ENCODE measurements around the gene HMGA1.
A peak's percentile ranks its signal among the peaks of the same experiment; 100 is the strongest.
"Not testable (repeated sequence)": the region's sequence is repeated elsewhere in the genome, so short reads cannot be mapped to it uniquely, and the experiment has no call there.

The HMGA1 gene

DNA sequence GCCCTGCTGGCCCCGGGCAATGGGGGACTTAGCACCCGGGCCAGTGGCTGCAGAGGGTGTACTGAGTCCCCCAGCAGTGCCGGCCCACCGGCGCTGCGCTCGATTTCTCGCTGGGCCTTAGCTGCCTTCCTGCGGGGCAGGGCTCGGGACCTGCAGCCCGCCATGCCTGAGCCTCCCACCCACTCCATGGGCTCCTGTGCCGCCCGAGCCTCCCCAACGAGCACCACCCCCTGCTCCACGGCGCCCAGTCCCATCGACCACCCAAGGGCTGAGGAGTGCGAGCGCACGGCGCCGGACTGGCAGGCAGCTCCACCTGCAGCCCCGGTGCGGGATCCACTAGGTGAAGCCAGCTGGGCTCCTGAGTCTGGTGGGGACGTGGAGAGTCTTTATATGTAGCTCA is 32.5 kb downstream of the HMGA1 start:
- not testable (repeated sequence) for DNase-seq

DNA sequence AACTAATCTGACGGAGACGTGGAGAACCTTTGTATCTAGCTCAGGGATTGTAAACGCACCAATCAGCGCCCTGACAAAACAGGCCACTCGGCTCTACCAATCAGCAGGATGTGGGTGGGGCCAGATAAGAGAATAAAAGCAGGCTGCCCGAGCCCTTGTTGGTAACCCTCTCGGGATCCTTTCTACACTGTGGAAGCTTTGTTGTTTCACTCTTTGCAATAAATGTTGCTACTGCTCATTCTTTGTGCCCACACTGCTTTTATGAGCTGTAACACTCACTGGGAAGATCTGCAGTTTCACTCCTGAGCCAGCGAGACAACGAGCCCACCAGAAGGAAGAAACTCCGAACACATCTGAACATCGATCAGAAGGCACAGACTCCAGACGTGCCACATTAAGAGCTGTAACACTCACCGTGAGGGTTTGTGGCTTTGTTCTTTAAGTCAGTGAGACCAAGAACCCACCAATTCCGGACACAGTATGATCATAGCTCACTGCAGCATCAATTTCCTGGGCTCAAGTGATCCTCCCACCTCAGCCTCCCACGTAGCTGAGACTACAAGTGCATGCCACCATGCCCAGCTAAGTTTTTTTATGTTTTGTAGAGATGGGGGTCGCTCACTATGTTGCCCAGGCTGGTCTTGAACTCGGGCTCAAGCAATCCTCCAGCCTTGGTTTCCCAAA is 33.1 kb downstream of the HMGA1 start:
- DNase-seq: not testable (repeated sequence)

DNA sequence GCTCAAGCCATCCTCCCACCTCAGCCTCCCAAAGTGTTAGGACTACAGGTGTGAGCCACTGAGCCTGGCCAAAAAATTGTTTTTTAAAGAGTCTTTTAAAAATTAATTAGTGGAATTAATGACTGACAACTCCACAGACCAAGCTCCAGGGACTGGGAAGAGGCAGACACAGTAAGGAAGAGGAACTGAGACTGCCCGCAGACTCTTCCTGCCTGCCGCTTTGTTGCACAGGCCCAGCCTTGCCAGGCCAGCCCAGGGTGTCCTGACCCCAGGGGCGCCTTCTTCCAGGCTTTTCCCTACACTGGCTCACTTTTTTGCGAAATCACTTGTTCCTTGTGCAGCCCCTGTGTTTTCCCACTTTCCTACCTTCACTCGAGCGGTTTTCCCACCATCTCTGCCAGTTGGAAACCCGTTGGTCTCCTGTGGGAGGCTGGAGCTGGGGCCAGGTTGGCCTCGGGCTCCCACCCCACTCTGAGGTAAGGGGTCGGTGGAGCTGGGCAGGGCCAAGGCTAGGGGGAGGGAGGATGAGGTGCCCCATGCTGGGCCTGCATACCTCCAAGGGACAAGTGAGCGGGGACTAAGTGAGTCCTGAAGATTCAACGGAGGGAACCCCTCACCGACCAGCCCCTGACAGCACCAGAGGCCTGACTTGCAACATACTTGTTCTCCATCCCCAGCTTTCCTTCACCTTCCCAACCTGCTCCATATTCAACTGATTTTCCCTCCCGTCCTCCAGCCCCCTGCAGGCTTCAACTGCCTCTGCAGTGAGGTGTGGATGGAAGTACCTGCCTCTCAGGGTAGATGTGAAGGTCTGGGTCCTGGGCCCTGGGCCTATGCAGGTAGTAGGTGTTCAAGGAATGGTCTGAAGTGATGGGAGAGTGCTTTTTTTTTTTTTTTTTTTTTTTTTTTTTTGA is 35.6 kb downstream of the HMGA1 start:
- DNase-seq: no peak

DNA sequence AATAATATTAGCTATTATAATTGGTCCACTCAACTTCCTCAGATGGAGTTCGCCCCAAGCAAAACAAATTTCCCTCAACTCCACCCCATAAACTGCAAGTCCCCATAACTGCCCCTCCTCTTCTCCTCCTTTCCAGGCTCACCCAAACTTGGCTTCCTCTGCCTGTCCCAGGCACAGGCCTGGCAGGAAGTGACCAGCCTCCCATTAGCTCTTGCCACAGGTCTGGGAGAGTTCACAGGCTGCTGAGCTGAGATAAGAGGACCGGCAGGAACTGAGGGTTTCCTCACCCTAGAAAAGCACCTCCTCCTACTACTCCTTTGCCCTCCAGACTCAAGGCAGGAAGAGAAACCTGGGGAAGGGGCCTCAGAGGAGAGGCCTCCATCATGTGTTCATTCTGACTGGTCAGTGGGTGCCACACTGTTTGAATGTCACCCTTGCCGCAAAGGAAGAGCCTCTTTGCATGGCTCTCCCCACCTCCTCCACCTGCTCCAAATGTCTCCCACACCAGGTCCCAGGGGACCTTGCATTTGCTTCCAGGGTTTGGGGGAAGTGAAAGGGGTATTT is 36.7 kb downstream of the HMGA1 start:
- no peak for DNase-seq

DNA sequence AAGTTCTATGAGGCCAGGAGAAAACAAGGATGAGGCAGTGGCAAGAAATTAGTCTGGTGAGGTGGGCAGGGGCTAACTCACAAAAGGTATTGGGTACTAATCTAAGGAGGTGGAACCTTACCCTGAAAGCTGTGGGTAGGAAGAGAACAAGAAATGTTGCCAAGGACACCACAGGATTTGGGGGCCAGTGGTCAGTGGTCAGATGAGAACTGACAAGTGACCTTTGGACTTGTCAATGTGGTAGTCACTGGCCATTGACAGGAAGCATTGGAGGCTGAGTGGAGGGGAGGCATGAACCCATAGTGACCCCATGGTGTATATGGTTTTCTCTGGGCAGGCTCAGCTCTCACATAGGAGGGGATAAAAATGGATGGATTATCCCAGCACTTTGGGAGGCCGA is 37.5 kb downstream of the HMGA1 start:
- no peak for DNase-seq

DNA sequence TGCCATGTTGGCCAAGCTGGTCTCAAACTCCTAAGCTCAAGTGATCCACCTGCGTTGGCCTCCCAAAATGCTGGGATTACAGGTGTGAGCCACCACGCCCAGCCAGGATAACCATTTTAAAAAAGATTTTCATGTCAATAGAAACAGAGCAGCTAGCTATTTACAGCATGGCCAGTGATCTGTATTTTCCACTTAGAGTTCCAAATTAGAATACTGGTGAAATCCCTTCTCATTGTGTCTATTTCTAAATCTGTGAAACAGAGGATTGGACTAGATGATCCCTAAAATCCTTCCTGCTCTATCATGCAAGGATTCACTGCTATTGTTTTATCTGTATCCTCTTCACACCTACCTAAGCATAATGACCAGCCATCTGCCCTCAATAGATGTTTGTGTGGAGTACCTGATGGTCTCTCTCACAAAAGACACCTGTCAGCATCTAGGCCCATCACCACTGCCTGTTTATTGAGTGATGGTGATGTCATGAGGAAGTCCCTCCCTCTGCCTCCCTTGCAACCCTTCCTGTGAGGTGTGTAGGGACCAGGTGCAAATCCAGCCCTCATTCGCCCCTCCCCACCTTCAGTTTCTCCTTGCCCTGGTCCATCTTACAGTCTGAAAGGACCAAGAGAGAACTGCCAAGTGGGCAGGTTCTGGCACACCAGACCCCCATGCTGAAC is 38.6 kb downstream of the HMGA1 start:
- no peak for DNase-seq

DNA sequence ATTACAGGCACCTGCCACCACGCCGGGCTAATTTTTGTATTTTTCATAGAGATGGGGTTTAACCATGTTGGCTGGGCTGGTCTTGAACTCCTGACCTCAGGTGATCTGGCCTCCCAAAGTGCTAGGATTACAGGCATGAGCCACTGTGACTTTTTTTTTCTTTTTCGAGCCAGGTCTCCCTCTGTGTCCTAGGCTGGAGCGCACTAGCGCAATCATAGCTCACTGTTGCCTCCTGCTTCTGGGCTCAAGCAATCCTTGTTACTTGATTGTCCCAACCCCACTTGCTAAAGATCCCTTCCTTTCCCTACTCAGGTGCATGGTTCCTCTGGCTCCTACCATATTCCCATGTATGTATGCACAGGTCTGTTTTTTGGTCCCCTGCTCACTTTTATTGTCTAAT is 39.5 kb downstream of the HMGA1 start:
- DNase-seq: no peak

DNA sequence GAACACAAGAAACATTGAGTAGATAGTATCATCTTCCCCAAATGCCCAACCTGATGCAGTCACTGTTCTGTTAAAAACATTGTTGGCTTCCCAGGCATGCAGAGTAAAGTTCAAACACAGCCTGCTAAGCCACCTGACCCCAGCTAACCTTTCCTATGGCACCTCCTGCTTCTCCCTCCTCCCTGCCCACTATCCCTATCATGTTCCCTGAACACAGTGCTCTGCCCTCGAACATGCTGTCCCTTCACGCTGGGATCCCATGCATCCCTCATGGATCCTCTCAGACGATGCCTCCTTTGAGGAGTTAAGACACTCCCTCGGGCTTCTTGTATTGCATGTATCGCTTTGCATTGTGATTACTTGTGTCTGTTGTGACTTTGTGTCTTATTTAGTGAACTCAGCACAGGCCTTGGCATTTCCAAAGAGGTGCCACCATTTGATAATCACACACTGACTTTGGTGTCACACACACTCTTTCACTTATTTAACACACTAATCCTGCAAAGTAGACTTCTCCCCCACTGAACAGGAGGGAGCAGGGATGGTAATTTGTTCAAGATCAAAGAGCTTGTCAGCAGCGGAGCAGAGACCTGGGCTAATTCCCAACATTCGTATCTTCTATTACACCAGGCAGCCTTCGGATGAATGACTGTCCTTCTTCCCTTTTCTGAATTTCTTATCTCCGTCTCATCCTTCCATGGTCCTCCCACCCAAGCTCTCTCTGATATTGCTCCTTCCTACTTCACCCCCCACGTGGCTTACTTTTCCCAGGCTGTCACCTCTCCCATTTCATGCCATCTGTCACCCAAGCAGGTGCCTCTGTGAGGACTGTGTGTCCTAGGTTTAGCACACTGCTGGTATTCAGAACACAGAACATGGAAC is 40.4 kb downstream of the HMGA1 start:
- no peak for DNase-seq

DNA sequence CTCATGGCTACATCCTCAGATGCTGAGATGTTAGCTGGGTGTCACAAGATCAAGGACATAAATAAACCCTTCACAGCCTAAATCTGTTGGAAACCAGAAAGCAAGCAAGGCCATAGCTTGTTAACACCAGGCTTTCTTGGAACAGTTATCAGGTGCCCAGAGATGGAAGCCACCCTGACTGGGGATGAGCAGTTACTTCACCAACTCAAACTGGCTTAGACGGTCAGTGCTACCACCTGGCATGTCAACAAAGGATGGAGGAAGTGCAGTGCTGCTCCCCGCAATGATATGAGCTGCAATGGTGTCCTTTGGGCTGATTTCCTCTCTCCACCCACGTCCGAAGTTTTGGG is 41.1 kb downstream of the HMGA1 start:
- DNase-seq: no peak

DNA sequence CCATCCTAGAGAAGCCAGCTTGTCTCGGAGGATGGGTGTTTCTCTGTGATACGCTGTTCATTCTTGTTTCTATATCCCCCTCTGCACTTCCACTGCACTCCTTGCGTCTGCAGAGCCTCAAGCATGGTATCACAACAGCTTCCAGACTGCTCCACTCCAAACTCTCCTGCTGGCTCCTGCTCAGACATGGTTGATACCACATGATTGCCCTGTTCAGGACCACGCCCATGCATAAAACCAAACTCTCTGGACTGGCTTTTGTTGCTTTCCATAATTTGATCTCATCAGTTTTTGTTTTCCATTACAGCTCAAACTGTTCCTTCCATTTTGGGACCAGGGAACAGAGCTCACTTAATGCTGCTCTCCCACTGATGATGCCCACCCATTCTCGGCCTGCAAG is 42.2 kb downstream of the HMGA1 start:
- no peak for DNase-seq

DNA sequence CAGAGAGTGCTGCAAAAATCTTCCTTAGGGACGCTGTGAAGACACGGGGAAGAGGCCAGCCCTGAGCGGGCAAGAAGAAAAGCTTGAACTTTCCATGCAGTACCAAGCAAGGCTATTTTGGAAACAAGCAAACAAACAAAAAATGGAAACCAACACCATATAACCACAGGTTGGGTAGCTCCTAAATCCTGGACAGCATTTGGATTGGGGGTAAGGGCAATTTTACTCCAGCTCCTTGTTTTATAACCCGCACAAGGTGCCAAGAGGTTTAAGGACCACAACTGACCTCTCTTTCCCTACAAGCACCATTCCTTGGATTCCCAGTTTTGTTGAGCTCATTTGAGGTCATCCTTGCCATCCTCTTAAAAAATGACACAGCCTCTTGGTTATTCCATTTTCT is 43.5 kb downstream of the HMGA1 start:
- no peak for DNase-seq

DNA sequence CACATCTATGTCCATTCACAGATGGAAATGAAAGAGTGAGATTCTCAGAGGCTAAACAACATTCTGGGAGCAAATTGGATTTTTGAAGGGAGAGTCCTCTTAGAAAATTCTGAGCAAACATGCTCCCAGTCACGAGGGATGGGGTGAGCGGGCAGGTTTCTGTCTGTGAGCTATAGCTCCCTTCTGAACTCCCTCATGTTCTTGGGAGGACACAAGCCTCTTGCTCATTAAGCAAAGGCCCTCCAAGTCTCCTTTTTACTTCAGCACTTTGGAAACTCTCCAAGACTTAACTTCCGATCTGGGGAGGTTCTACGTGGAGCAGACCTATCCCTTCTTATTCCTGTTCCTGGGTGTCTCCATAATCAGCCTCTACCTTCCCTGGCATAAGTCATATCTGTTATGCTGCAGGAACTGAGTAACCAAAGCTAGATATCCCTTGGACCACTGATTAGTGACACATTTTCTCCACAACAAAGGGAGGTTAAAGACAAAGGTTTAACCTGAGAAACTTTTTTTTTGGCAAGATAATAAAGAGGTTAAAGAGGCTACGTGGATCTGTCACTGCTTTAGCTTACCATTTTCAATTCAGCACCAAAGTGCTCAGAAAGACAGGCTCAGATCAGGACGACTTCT is 45.1 kb downstream of the HMGA1 start:
- no peak for DNase-seq

DNA sequence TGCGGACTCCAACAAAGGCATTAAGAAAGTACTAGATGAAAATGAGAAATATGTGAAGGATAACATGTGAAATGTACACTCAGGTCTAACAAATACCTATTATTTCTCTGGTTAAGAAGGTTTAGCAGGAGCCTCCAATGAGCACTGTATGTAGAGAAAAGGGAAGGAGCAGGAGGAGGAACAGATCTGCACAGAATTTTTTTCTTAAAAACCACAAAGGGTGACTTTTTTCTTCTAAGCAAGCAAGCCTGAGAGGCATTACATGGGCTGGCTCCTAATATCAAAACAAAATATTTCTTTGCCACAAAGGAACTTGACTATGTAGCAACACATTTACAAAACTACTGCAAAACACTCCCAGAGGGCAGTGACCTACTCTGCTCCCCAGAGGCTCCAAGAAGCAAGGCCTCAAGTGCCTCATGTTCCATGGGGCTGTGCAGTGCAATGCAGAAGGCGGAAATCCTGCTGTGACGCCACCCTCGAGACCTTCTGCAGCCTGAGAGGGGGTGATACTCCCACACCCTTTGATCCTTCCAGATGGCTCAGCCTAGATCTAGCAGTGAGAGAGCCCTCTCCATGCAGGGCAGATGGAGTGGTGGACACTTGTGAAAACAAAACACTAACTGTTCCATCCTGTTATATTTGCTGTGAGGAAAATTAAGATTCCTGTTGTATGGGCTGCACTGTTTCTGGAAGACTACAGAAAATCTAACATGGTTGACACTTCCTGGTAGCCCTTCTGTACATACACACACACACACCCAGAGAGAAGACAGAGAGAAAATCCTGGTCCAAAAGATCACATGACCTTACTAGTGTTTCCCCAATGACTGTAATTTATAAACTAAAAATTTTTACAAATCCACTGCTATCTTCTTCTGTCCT is 48.1 kb downstream of the HMGA1 start:
- DNase-seq: no peak

DNA sequence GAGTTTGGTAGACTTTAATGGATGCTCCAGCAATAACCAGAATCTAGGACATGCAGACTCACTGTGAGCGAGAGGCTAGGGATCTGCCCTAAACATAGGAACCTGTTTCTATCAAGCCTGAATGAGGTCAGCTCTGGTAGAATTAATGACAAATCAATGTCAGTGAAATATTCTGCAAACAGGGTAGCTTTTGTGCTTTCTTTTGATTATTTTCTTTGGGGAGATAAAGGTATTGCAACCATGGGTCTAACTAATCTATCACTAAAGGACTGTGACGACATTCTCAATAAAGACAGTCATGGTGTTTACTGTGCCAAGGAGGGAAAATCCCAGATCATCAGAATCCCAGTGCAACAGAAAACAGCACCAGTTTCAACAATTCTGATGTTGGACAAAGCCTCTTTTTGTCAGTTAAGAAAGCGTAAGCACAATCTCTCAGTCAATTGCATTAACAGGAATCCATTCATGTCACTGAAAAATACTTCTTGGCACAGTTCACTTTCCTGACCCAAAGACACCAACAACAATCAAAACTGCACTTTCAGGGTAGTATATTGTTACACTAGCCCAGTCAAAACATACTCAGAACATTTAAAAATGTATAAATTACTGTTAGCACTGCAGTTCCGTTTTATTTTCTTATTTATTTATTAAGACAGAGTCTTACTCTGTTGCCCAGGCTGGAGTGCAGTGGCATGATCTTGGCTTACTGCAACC is 48.9 kb downstream of the HMGA1 start:
- no peak for DNase-seq

DNA sequence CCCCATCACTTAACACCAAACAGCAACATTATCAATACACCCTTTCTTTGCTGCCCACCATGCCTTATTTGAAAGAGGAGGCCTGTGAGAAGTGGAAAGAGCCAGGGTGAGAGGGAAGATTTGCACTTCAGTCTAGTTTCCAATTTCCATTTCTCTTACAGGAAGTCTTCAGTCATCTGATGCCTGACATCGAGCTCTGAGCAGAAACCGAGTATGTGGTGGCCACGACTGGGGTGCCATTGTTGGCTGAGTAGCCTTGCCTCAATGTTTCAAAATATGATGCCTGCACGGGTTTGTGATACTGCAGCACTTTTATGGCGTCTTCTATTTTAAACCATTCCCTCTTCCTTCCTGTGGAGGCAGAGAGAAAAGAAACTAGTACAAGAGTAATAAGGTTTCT is 51.9 kb downstream of the HMGA1 start:
- peak; percentile 8 for DNase-seq

DNA sequence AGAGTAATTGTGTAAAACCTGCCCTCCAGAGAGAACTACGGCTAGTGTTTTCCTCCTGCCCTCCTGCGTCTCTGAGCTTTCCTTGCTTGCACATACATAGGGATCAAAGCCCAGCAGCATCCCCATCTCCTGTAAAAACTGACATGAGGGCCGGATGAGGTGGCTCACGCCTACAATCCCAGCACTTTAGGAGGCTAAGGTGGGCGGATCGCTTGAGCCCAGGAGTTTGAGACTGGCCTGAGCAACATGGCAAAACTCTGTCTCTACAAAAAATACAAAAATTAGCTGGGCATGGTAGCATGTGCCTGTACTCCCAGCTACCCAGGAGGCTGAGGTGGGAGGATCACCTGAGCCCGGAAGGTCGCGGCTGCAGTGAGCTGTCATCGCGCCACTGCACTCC is 52.5 kb downstream of the HMGA1 start:
- DNase-seq: no peak

DNA sequence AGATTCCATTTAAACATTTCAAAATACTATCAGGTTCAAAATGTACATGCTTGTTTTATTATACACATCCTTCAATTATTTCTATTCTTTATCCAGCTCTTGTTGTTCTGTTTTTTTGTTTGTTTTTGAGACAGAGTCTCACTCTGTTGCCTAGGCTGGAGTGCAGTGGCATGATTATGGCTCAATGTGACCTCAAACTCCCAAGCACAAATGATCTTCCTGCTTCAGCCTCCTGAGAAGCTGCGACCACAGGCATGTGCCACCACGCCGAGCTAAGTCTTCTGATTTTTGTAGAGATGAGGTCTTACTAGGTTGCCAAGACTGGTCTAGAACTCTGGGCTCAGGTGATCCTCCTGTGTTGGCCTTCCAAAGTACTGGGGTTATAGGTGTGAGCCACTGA is 56.3 kb downstream of the HMGA1 start:
- DNase-seq: no peak

DNA sequence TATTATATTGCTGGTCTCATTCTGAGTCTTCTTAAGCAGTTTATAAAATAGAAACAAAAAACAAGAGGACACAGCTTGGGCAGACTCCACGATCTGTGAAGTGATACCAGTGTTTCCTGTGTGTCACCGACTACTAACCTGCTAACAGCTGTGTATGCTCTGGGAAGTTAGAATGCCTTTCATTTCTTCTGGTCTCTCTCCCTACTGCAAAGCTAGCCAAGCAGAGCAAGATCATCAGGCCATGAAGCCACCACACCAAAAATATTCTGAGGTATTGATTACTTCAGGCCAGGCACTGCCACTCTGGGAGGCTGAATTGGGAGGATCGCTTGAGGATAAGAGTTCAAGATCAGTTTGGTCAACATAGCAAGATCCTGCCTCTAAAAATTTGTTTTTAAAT is 59.0 kb downstream of the HMGA1 start:
- no peak for DNase-seq

Measured in stimulated activated CD4-positive, alpha-beta T cell treated with anti-CD3 and anti-CD28 coated beads, Interleukin-1b, Interleukin-23, amount 100 ng/mL, for 48 hours (primary cell).